Upper lobe of left lung (tissue), 6 donors: ENCODE results near the gene RNF125. TPM values are rescaled to one million over a fixed set of nuclear protein-coding genes. Genes with fewer than 3 reads are reported as not detected.

Experiments used
- ATAC-seq, 2 donors: fragments of 200-7000 bp; cut with Tn5 transposase; one replicate each; pipeline ENCODE4 v1.9.1; 2022; ENCODE audit warnings: mild to moderate bottlenecking in 2 of 2, moderate library complexity in 2 of 2; ENCODE audit not compliant: low FRiP score in 2 of 2
- DNase-seq, 2 donors: peaks; one replicate each; pipeline ENCODE4 v3.0.0-alpha.2; 2019 to 2020
- H3K27ac ChIP-seq, 4 donors: fragments of 200-600 bp; sonication (generic); one replicate each; pipeline ENCODE4 v1.5.1; 2016 to 2019
- H3K27me3 ChIP-seq, 4 donors: fragments of 200-600 bp; sonication (generic); one replicate each; pipeline ENCODE4 v1.5.1; 2017 to 2019
- H3K36me3 ChIP-seq, 4 donors: fragments of 200-600 bp; sonication (generic); one replicate each; pipeline ENCODE4 v1.5.1; 2016 to 2019
- H3K4me1 ChIP-seq, 4 donors: fragments of 200-600 bp; sonication (generic); one replicate each; pipeline ENCODE4 v1.5.1; 2018 to 2019
- H3K4me3 ChIP-seq, 4 donors: fragments of 200-600 bp; sonication (generic); one replicate each; pipeline ENCODE4 v1.5.1; 2017 to 2019; ENCODE audit warnings: mild to moderate bottlenecking in 2 of 4, moderate library complexity in 1 of 4
- H3K9me3 ChIP-seq, 4 donors: fragments of 200-600 bp; sonication (generic); one replicate each; pipeline ENCODE4 v1.5.1; 2018 to 2019
- EP300 ChIP-seq, 4 donors: sonication (generic); formaldehyde crosslinking; IDR thresholded peaks; one replicate each; pipeline ENCODE4 v1.5.1; 2017; ENCODE audit warnings: antibody characterized with exemption in 4 of 4, control low read depth in 2 of 4
- POLR2A ChIP-seq, 4 donors: fragments of 450-650 bp; IDR thresholded peaks; one replicate each; pipeline ENCODE4 v1.5.1; 2016 to 2017; ENCODE audit warnings: antibody characterized with exemption in 4 of 4, mild to moderate bottlenecking in 2 of 4
- POLR2AphosphoS5 ChIP-seq, 2 donors: sonication (generic); formaldehyde crosslinking; IDR thresholded peaks; one replicate each; pipeline ENCODE4 v1.5.1; 2017; ENCODE audit warnings: antibody characterized with exemption in 2 of 2
- WGBS, 2 donors: methylation state at CpG; one replicate each; pipeline ENCODE4 v1.1.5; 2017 to 2018; 5-methylcytosine and 5-hydroxymethylcytosine counted together
- total RNA-seq, 6 donors: library from RNA; depleted of rRNA in 4 of 6; stranded (reverse); fragments of >200 nt in 4 of 6; gene quantifications; one replicate each; pipeline versions ENCODE4 v1.1.0 to v1.2.1, GENCODE V29; 2016 to 2021
- TF ChIP-seq, protein P1 (sequence below), 6 experiments: fragments of 450-650 bp in 4 of 6; fragments of 200-600 bp in 2 of 6; sonication (generic) in 2 of 6; IDR thresholded peaks; one replicate each; pipeline ENCODE4 v1.5.1; 2016 to 2019; ENCODE audit warnings: antibody characterized with exemption in 6 of 6
- donor health status: DM: no; HTN: no; CAD: no; lungs with moderate emphysema.
- donor health status: DM: no; HTN: yes; CAD: no; lungs with severe emphysema.

The RNF125 gene
- total RNA-seq, 6 donors from 2014 or later, result 3.3 to 5.6 (median 4.9) TPM

- Histone ChIP-seq H3K36me3 (no peaks in the 10 kb centered on the region), H3K27me3 (no peaks in the 10 kb centered on the region), H3K4me3 (peak overlapping the region; percentile 62 to 97 (median 95)), H3K4me1 (peaks cover 23 to 30% (median 25%) of the 10 kb centered on the region in 4 donors), H3K9me3 (no peaks in the 10 kb centered on the region), H3K27ac (peak overlapping the region; percentile 96 to 100 (median 100))
- DNase-seq (peak; percentile 99 to 100), ATAC-seq (peak; percentile 99 to 100)
- 1 to 6% methylated on average over 13 to 24 of the region's 77 CpGs for WGBS, 2 donors
- TF ChIP-seq EP300 (IDR thresholded peaks at IDR 0.05) (no peak), POLR2AphosphoS5 (IDR thresholded peaks at IDR 0.05) (peak; percentile 83 to 93), POLR2A (IDR thresholded peaks at IDR 0.05) (peak in 2 of 4 donors; percentile 65)
- TF ChIP-seq, protein P1, sequence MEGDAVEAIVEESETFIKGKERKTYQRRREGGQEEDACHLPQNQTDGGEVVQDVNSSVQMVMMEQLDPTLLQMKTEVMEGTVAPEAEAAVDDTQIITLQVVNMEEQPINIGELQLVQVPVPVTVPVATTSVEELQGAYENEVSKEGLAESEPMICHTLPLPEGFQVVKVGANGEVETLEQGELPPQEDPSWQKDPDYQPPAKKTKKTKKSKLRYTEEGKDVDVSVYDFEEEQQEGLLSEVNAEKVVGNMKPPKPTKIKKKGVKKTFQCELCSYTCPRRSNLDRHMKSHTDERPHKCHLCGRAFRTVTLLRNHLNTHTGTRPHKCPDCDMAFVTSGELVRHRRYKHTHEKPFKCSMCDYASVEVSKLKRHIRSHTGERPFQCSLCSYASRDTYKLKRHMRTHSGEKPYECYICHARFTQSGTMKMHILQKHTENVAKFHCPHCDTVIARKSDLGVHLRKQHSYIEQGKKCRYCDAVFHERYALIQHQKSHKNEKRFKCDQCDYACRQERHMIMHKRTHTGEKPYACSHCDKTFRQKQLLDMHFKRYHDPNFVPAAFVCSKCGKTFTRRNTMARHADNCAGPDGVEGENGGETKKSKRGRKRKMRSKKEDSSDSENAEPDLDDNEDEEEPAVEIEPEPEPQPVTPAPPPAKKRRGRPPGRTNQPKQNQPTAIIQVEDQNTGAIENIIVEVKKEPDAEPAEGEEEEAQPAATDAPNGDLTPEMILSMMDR (IDR thresholded peaks at IDR 0.05), result peak in 1 of 6 experiments; percentile 15
Measured at GRCh38 chr18:32092422-32093101, 73.9 kb downstream of the RNF125 start.

- Histone ChIP-seq H3K9me3 (no peaks in the 10 kb centered on the region), H3K4me3 (peak overlapping the region; percentile 62 to 97 (median 95)), H3K27ac (peak overlapping the region; percentile 96 to 100 (median 100)), H3K27me3 (no peaks in the 10 kb centered on the region), H3K36me3 (no peaks in the 10 kb centered on the region), H3K4me1 (peaks cover 23 to 30% (median 25%) of the 10 kb centered on the region in 4 donors)
- DNase-seq (peak; percentile 67 to 92), ATAC-seq (peak; percentile 9 to 48)
- TF ChIP-seq POLR2AphosphoS5 (IDR thresholded peaks at IDR 0.05), result peak in 1 of 2 donors; percentile 10
- no peak for TF ChIP-seq EP300 (IDR thresholded peaks at IDR 0.05)
- 0% methylated on average over 18 to 32 of the region's 32 CpGs for WGBS, 2 donors
Measured at GRCh38 chr18:32093102-32093511, 74.5 kb downstream of the RNF125 start.

DNA sequence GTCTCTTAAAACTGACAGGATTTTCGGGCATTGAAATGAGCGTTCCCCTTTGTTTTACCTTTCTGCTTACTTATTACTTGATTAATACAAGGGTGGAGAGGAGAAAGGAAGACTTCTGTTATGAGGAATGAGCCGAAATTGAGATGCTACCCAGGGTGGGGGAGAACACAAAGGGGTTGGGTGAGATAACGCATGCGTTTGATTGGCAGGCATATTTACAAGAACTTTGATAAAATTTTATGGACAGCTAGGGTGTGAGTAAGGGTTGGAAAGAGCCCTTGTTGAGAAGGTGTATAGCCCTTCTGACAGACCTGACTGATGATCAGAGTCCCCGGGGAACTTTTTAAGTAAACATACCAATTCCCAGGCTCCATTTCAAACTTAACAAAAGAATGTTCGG is 74.9 kb downstream of the RNF125 start:
- no peak for DNase-seq
- Histone ChIP-seq H3K36me3 (no peaks in the 10 kb centered on the region), H3K27me3 (no peaks in the 10 kb centered on the region), H3K4me3 (peak overlapping the region; percentile 62 to 97 (median 95)), H3K27ac (peak overlapping the region; percentile 96 to 100 (median 100)), H3K4me1 (peaks cover 23 to 30% (median 25%) of the 10 kb centered on the region in 4 donors), H3K9me3 (no peaks in the 10 kb centered on the region)
- TF ChIP-seq, protein P1 (IDR thresholded peaks at IDR 0.05), result no peak
- TF ChIP-seq POLR2AphosphoS5 (IDR thresholded peaks at IDR 0.05), result no peak
- no peak for TF ChIP-seq EP300 (IDR thresholded peaks at IDR 0.05)
- no peak for TF ChIP-seq POLR2A (IDR thresholded peaks at IDR 0.05)
- ATAC-seq, result no peak
- 8 to 9% methylated on average over 7 of the region's 7 CpGs for WGBS, 2 donors

- H3K4me1 ChIP-seq, result peaks cover 23 to 30% (median 25%) of the 10 kb centered on the region in 4 donors
- H3K36me3 ChIP-seq, result no peaks in the 10 kb centered on the region
- H3K27ac ChIP-seq, result peak overlapping the region in 1 of 4 donors; percentile 3
- DNase-seq, result no peak
- WGBS, 2 donors, result 85 to 87% methylated on average over 7 of the region's 7 CpGs
- no peak for TF ChIP-seq POLR2AphosphoS5 (IDR thresholded peaks at IDR 0.05)
- no peak for TF ChIP-seq POLR2A (IDR thresholded peaks at IDR 0.05)
- TF ChIP-seq, protein P1 (IDR thresholded peaks at IDR 0.05), result no peak
- no peak for TF ChIP-seq EP300 (IDR thresholded peaks at IDR 0.05)
- ATAC-seq, result no peak
- H3K27me3 ChIP-seq, result no peaks in the 10 kb centered on the region
- no peak overlapping the region for H3K4me3 ChIP-seq
- H3K9me3 ChIP-seq, result no peaks in the 10 kb centered on the region
Measured at GRCh38 chr18:32095192-32095899, 76.7 kb downstream of the RNF125 start.

DNA sequence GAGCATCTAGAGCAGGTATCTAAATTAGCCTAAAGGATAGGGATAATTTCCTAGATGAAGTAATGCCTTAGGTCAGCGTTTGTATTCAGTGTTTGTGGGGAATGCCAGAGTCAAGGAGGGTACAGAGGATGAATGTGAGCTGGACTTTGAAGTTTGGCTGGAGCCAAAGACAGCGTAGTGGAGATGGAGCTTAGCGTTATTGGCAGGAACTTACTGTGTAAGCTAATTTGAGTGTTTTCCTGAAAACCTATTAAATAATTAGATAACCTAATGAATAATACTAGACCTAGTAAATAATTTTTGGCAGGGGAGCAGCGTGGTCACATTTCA is 77.2 kb downstream of the RNF125 start:
- 66 to 67% methylated on average over 4 of the region's 4 CpGs for WGBS, 2 donors
- peaks cover 23 to 30% (median 25%) of the 10 kb centered on the region in 4 donors for H3K4me1 ChIP-seq
- TF ChIP-seq EP300 (IDR thresholded peaks at IDR 0.05) (no peak), POLR2AphosphoS5 (IDR thresholded peaks at IDR 0.05) (no peak), POLR2A (IDR thresholded peaks at IDR 0.05) (no peak)
- TF ChIP-seq, protein P1 (IDR thresholded peaks at IDR 0.05), result no peak
- no peak overlapping the region for H3K4me3 ChIP-seq
- H3K27ac ChIP-seq, result no peak overlapping the region
- H3K27me3 ChIP-seq, result no peaks in the 10 kb centered on the region
- no peaks in the 10 kb centered on the region for H3K9me3 ChIP-seq
- DNase-seq, result no peak
- H3K36me3 ChIP-seq, result no peaks in the 10 kb centered on the region
- ATAC-seq, result no peak
